Left ventricle myocardium inferior (tissue), 1 donor: ENCODE results near the gene ERC1. TPM values are rescaled to one million over a fixed set of nuclear protein-coding genes. Genes with fewer than 3 reads are reported as not detected.

Experiments used
- DNase-seq: peaks from one replicate; pipeline ENCODE4 v3.0.0-alpha.2; 2020
- H3K27ac ChIP-seq: fragments of 200-600 bp; replicated peaks from 2 replicates; pipeline ENCODE4 v1.8.0; 2021
- H3K27me3 ChIP-seq: fragments of 200-600 bp; 2 replicates; pipeline ENCODE4 v1.8.0; 2021; ENCODE audit warnings: low read depth
- H3K36me3 ChIP-seq: fragments of 200-600 bp; 2 replicates; pipeline ENCODE4 v1.8.0; 2021
- H3K4me1 ChIP-seq: fragments of 200-600 bp; 2 replicates; pipeline ENCODE4 v1.8.0; 2021
- H3K4me3 ChIP-seq: fragments of 200-600 bp; 2 replicates; pipeline ENCODE4 v1.8.0; 2021; ENCODE audit warnings: mild to moderate bottlenecking, moderate library complexity
- H3K9me3 ChIP-seq: fragments of 200-600 bp; replicated peaks from 2 replicates; pipeline ENCODE4 v1.8.0; 2021
- intact Hi-C: fragments of 100-400 bp; cut with micrococcal nuclease; formaldehyde crosslinking; loops from one replicate; pipeline ENCODE4 v1.11.0; 2022
- total RNA-seq: library from RNA; stranded (reverse); fragmentation: NEBNext Ultra II Directional; extraction: Animal tissue kit (Norgen Biotek cat#: 25700); gene quantifications from one replicate; pipeline ENCODE4 v1.2.1, GENCODE V29; 2021
- TF ChIP-seq, protein P1 (sequence below): fragments of 200-600 bp; IDR thresholded peaks from 2 replicates; pipeline ENCODE4 v1.8.0; 2021; ENCODE audit warnings: antibody characterized with exemption, mild to moderate bottlenecking, borderline replicate concordance
- donor health status: DM: no; HTN: yes; CAD: no; lungs with severe emphysema.

ERC1 gene
- total RNA-seq, 1 donor from 2014 or later = 50.8 TPM

DNA sequence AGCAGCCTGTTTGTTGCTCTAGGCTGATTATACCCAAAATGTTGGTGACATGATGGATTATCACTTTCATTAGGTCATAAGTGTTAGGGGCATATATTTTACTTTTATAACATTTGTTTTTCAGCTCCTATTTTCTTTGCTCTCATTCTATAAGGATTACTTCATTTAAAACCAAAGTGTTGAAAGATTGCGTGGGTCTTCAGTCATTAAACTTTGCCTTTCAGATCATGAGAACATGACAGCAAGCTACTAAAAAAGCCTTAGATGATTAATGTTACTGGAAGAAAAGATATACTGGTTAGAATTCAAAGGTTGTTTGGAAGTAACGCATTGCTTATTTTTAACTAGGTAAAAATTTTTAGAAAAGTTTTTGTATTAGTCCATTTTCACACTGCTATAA lies 156.8 kb downstream of the ERC1 start:
- intact Hi-C loops = no loop called here
- TF ChIP-seq, protein P1, sequence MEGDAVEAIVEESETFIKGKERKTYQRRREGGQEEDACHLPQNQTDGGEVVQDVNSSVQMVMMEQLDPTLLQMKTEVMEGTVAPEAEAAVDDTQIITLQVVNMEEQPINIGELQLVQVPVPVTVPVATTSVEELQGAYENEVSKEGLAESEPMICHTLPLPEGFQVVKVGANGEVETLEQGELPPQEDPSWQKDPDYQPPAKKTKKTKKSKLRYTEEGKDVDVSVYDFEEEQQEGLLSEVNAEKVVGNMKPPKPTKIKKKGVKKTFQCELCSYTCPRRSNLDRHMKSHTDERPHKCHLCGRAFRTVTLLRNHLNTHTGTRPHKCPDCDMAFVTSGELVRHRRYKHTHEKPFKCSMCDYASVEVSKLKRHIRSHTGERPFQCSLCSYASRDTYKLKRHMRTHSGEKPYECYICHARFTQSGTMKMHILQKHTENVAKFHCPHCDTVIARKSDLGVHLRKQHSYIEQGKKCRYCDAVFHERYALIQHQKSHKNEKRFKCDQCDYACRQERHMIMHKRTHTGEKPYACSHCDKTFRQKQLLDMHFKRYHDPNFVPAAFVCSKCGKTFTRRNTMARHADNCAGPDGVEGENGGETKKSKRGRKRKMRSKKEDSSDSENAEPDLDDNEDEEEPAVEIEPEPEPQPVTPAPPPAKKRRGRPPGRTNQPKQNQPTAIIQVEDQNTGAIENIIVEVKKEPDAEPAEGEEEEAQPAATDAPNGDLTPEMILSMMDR = no peak

GRCh38 chr12:1157046-1157445 lies 166.0 kb downstream of the ERC1 start:
- intact Hi-C loops = no loop called here
- H3K27ac ChIP-seq = no peak overlapping the region
- TF ChIP-seq, protein P1 = no peak
- no peaks in the 10 kb centered on the region for H3K27me3 ChIP-seq
- no peak for DNase-seq
- no peak overlapping the region for H3K4me3 ChIP-seq
- H3K9me3 ChIP-seq = no peaks in the 10 kb centered on the region
- H3K36me3 ChIP-seq = peaks cover 15% of the 10 kb centered on the region
- H3K4me1 ChIP-seq = no peaks in the 10 kb centered on the region

More for the DNA sequence above, 156.8 kb downstream of the ERC1 start:
- Histone ChIP-seq H3K27ac (no peak overlapping the region), H3K4me1 (no peaks in the 10 kb centered on the region), H3K27me3 (no peaks in the 10 kb centered on the region), H3K4me3 (no peak overlapping the region), H3K9me3 (no peaks in the 10 kb centered on the region), H3K36me3 (peaks cover 9% of the 10 kb centered on the region)
- no peak for DNase-seq

- Histone ChIP-seq H3K4me1 (no peaks in the 10 kb centered on the region), H3K36me3 (no peaks in the 10 kb centered on the region), H3K27ac (no peak overlapping the region), H3K27me3 (no peaks in the 10 kb centered on the region), H3K4me3 (no peak overlapping the region), H3K9me3 (no peaks in the 10 kb centered on the region)
- intact Hi-C loops = no loop called here
- no peak for DNase-seq
- TF ChIP-seq, protein P1 = no peak
Measured at GRCh38 chr12:1161197-1161596, 170.2 kb downstream of the ERC1 start.

DNA sequence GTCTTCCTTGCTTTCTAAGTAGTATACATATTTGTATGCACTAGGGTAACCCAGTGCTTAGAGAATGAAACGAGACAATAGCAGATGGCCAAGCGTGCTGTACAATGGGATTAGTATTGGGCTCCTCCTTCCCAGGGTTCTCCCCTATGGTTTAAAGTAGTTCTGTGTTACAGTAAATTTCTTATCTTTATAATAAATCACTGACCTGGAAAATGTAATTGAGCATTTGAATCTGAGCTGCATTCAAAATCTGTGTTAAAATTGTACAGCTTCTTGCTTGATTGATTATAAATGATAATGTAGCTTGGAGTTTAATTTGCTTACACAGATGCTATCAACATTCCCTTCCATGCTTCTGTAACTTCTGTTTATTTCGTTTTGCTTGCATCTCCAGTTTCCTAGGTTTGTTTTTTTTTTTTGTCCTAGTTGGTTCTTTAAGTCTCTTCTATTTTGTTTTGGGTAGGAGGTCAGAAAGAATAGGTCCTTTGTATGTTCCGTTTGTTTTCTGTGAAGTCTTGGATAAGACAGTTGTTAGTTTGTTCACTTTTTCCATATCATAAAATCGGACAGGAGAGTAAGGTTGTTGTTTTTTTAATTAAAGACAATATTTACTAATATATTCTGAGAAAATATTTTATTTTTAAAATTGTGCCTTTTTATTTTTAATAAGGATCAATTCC lies 171.2 kb downstream of the ERC1 start:
- TF ChIP-seq, protein P1 = no peak
- no peak overlapping the region for H3K4me3 ChIP-seq
- H3K27me3 ChIP-seq = no peaks in the 10 kb centered on the region
- no peak for DNase-seq
- intact Hi-C loops = no loop called here
- no peaks in the 10 kb centered on the region for H3K36me3 ChIP-seq
- H3K27ac ChIP-seq = no peak overlapping the region
- no peaks in the 10 kb centered on the region for H3K9me3 ChIP-seq
- H3K4me1 ChIP-seq = peaks cover 4% of the 10 kb centered on the region

DNA sequence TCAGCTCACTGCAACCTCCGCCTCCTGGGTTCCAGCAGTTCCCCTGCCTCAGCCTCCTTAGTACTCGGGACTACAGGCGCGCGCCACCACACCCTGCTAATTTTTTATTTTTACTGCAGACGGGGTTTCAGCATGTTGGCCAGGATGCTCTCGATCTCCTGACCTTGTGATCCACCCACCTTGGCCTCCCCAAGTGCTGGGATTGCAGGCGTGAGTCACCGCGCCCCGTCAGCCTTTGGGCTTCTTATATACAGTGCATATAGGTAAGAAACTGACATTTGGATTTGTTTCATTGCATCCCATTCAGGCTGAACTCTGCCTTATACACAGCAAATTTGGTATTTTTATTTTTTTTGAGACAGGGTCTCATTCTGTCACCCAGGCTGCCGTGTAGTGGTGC lies 176.8 kb downstream of the ERC1 start:
- TF ChIP-seq, protein P1 = no peak
- Histone ChIP-seq H3K27me3 (no peaks in the 10 kb centered on the region), H3K36me3 (no peaks in the 10 kb centered on the region), H3K4me3 (no peak overlapping the region), H3K4me1 (peaks cover 16% of the 10 kb centered on the region), H3K27ac (no peak overlapping the region), H3K9me3 (no peaks in the 10 kb centered on the region)
- DNase-seq = no peak
- intact Hi-C loops = no loop called here
